ENCODE data around the gene CWC22.

The CWC22 gene

DNA sequence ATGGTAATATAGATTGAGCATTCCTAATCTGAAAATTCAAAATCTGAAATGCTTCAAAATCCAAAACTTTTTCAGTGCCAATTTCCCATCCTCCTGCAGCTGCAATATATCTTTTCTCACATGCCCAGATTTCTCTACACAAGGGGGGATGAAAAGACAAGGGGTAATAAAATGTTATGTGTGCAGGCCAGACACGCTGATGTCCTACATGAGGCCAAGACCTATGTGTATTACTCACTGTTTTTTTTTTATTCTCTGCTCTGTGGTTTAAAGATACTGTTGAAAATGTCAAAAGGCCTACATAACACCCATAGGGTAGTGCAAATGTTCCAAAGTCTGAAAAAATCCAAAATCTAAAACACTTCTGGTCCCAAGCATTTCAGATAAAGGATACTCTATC is 41.2 kb upstream of the CWC22 start:
- Histone ChIP-seq H3K27ac (replicated peaks) (no peak overlapping the region), H3K4me3 (replicated peaks; ENCODE audit: insufficient read depth, low read length) (no peak overlapping the region), H3K27me3 (ENCODE audit: insufficient read depth, poor library complexity, severe bottlenecking) (no peaks in the 10 kb centered on the region)
- no peak for TF ChIP-seq POLR2AphosphoS5 (IDR thresholded peaks at IDR 0.05; ENCODE audit: low read depth)
- TF ChIP-seq, protein P1, sequence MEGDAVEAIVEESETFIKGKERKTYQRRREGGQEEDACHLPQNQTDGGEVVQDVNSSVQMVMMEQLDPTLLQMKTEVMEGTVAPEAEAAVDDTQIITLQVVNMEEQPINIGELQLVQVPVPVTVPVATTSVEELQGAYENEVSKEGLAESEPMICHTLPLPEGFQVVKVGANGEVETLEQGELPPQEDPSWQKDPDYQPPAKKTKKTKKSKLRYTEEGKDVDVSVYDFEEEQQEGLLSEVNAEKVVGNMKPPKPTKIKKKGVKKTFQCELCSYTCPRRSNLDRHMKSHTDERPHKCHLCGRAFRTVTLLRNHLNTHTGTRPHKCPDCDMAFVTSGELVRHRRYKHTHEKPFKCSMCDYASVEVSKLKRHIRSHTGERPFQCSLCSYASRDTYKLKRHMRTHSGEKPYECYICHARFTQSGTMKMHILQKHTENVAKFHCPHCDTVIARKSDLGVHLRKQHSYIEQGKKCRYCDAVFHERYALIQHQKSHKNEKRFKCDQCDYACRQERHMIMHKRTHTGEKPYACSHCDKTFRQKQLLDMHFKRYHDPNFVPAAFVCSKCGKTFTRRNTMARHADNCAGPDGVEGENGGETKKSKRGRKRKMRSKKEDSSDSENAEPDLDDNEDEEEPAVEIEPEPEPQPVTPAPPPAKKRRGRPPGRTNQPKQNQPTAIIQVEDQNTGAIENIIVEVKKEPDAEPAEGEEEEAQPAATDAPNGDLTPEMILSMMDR (IDR thresholded peaks at IDR 0.05; ENCODE audit: insufficient read depth, low read length): no peak
- no peak for TF ChIP-seq GABPA (IDR thresholded peaks at IDR 0.05; ENCODE audit: low read depth)
- TF ChIP-seq, protein P2, sequence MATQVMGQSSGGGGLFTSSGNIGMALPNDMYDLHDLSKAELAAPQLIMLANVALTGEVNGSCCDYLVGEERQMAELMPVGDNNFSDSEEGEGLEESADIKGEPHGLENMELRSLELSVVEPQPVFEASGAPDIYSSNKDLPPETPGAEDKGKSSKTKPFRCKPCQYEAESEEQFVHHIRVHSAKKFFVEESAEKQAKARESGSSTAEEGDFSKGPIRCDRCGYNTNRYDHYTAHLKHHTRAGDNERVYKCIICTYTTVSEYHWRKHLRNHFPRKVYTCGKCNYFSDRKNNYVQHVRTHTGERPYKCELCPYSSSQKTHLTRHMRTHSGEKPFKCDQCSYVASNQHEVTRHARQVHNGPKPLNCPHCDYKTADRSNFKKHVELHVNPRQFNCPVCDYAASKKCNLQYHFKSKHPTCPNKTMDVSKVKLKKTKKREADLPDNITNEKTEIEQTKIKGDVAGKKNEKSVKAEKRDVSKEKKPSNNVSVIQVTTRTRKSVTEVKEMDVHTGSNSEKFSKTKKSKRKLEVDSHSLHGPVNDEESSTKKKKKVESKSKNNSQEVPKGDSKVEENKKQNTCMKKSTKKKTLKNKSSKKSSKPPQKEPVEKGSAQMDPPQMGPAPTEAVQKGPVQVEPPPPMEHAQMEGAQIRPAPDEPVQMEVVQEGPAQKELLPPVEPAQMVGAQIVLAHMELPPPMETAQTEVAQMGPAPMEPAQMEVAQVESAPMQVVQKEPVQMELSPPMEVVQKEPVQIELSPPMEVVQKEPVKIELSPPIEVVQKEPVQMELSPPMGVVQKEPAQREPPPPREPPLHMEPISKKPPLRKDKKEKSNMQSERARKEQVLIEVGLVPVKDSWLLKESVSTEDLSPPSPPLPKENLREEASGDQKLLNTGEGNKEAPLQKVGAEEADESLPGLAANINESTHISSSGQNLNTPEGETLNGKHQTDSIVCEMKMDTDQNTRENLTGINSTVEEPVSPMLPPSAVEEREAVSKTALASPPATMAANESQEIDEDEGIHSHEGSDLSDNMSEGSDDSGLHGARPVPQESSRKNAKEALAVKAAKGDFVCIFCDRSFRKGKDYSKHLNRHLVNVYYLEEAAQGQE (IDR thresholded peaks at IDR 0.05; ENCODE audit: insufficient replicate concordance, low read depth): no peak
- no peak for TF ChIP-seq SPI1 (IDR thresholded peaks at IDR 0.05; ENCODE audit: borderline replicate concordance, low read depth)
- no peak for DNase-seq (ENCODE audit: low read depth in 1 of 2, low spot score in 1 of 2)

DNA sequence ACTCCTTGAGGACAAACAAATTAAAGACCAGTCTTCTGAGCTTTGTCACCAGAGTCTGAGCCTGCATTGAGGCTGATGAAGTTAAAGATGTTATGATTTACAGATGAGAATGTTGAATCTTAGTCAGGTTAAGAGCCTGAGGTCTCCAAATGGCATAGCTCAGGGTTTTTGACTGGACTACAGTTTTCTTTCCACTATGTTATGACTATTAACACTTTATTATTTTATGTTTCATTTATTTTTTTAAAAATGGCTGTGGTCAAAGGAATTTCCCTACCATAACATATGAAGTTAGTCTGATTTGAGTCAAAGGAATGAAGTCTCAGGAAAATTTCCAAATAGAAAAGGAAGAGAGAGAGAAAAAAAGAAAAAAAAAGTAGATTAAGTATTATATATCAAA is 39.7 kb upstream of the CWC22 start:
- H3K27me3 ChIP-seq (ENCODE audit: insufficient read depth, poor library complexity, severe bottlenecking): peaks cover 2% of the 10 kb centered on the region
- DNase-seq (ENCODE audit: low read depth in 1 of 2, low spot score in 1 of 2): no peak
- no peak overlapping the region for H3K27ac ChIP-seq (replicated peaks)
- TF ChIP-seq, protein P2 (IDR thresholded peaks at IDR 0.05; ENCODE audit: insufficient replicate concordance, low read depth): no peak
- TF ChIP-seq POLR2AphosphoS5 (IDR thresholded peaks at IDR 0.05; ENCODE audit: low read depth) (no peak), GABPA (IDR thresholded peaks at IDR 0.05; ENCODE audit: low read depth) (no peak), SPI1 (IDR thresholded peaks at IDR 0.05; ENCODE audit: borderline replicate concordance, low read depth) (no peak)
- no peak overlapping the region for H3K4me3 ChIP-seq (replicated peaks; ENCODE audit: insufficient read depth, low read length)

DNA sequence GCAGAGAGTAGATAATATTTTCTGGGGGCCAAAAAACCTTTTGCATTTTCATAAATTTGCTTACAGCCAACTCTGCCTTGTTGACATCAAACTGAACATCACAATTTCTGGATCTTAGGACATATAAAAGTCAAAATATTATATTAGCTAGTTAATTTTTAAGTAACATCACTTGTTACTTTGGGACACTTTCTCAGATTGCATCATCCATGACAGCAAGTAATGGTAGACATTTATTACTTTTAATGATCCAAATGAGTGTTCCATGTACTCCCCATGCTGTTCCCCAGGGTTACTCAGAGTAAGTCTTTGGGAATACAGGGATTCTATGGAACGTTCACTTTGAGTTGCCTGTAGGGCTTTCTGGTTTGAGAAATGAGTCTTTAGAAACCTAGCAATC is 39.1 kb upstream of the CWC22 start:
- no peak for DNase-seq (ENCODE audit: low read depth in 1 of 2, low spot score in 1 of 2)
- Histone ChIP-seq H3K27me3 (ENCODE audit: insufficient read depth, poor library complexity, severe bottlenecking) (peaks cover 3% of the 10 kb centered on the region), H3K27ac (replicated peaks) (no peak overlapping the region), H3K4me3 (replicated peaks; ENCODE audit: insufficient read depth, low read length) (no peak overlapping the region)
- TF ChIP-seq SPI1 (IDR thresholded peaks at IDR 0.05; ENCODE audit: borderline replicate concordance, low read depth): no peak
- TF ChIP-seq, protein P2 (IDR thresholded peaks at IDR 0.05; ENCODE audit: insufficient replicate concordance, low read depth): no peak
- TF ChIP-seq, protein P1 (IDR thresholded peaks at IDR 0.05; ENCODE audit: insufficient read depth, low read length): no peak
- TF ChIP-seq POLR2AphosphoS5 (IDR thresholded peaks at IDR 0.05; ENCODE audit: low read depth): no peak
- TF ChIP-seq GABPA (IDR thresholded peaks at IDR 0.05; ENCODE audit: low read depth): no peak
